ENCODE data around the gene USP34. TPM values are rescaled to one million over a fixed set of nuclear protein-coding genes. Genes with fewer than 3 reads are reported as not detected.
A peak's percentile ranks its signal among the peaks of the same experiment; 100 is the strongest.

USP34 gene
- total RNA-seq, 1 donor from 2014 or later, result 139 TPM

DNA sequence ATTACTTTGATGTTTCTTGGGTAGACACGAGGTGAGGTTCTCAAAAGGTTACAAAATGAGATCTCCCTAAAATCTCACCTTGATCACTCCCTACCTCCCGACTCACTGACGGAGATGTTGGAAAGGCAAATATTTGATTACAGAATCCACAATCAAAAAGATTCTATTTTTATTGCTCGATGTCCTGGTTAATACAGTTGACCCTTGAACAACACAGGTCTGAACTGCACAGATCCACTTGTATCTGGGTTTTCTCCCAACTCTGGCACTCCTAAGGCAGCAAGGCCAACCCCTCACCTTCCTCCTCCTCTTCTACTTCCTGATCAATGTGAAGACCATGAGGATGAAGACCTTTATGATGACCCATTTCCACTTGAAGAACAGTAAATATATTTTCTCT lies 183.6 kb downstream of the USP34 start:
- H3K36me3 Mint-ChIP-seq (ENCODE audit: insufficient read depth), result peaks cover 13% of the 10 kb centered on the region
- H3K27me3 Mint-ChIP-seq, result no peaks in the 10 kb centered on the region
- no peak for DNase-seq (ENCODE audit: low spot score, unreplicated experiment)
- no peak overlapping the region for H3K27ac Mint-ChIP-seq
- no peaks in the 10 kb centered on the region for H3K9me3 Mint-ChIP-seq (ENCODE audit: low read depth)
- no peak overlapping the region for H3K4me3 Mint-ChIP-seq (ENCODE audit: low read depth)
- no peaks in the 10 kb centered on the region for H3K4me1 Mint-ChIP-seq (ENCODE audit: low read depth)
- TF ChIP-seq, protein P1, sequence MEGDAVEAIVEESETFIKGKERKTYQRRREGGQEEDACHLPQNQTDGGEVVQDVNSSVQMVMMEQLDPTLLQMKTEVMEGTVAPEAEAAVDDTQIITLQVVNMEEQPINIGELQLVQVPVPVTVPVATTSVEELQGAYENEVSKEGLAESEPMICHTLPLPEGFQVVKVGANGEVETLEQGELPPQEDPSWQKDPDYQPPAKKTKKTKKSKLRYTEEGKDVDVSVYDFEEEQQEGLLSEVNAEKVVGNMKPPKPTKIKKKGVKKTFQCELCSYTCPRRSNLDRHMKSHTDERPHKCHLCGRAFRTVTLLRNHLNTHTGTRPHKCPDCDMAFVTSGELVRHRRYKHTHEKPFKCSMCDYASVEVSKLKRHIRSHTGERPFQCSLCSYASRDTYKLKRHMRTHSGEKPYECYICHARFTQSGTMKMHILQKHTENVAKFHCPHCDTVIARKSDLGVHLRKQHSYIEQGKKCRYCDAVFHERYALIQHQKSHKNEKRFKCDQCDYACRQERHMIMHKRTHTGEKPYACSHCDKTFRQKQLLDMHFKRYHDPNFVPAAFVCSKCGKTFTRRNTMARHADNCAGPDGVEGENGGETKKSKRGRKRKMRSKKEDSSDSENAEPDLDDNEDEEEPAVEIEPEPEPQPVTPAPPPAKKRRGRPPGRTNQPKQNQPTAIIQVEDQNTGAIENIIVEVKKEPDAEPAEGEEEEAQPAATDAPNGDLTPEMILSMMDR (IDR thresholded peaks at IDR 0.05; ENCODE audit: unreplicated experiment), result no peak

DNA sequence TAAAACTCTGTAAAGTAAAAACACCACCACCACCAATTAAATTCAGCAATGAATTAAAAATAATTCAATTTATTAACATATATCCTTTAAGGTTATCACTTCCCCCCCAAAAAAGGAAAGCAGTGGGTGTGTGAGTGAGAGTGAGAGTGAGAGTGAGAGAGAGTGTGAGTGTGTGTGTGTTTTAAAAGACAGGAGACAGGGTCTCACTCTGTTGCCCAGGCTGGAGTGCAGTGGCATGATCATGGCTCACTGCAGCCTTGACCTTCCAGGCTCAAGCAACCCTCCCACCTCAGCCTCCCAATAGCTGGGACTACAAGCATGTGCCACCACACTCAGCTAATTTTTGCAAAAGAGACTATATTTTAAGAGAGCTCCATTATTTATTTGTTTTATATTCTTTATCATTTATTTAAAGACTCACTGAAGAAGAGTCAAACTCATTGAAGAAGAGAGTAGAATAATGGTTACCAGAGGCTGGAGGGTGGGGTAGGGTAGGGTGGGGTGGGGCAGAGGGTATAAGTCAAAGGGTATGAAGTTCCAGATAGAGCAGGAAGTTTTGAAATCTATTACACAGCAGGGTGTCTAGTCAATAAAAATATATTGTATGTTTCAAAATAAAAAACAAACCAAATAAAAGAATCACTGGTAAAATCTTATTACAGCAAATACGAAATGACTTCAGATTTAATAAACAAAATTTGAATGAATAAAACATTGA lies 187.3 kb downstream of the USP34 start:
- Mint-ChIP-seq H3K4me1 (ENCODE audit: low read depth) (no peaks in the 10 kb centered on the region), H3K4me3 (ENCODE audit: low read depth) (no peak overlapping the region), H3K9me3 (ENCODE audit: low read depth) (no peaks in the 10 kb centered on the region), H3K27me3 (no peaks in the 10 kb centered on the region), H3K27ac (no peak overlapping the region), H3K36me3 (ENCODE audit: insufficient read depth) (peaks cover 12% of the 10 kb centered on the region)
- TF ChIP-seq, protein P1 (IDR thresholded peaks at IDR 0.05; ENCODE audit: unreplicated experiment), result no peak
- no peak for DNase-seq (ENCODE audit: low spot score, unreplicated experiment)

DNA sequence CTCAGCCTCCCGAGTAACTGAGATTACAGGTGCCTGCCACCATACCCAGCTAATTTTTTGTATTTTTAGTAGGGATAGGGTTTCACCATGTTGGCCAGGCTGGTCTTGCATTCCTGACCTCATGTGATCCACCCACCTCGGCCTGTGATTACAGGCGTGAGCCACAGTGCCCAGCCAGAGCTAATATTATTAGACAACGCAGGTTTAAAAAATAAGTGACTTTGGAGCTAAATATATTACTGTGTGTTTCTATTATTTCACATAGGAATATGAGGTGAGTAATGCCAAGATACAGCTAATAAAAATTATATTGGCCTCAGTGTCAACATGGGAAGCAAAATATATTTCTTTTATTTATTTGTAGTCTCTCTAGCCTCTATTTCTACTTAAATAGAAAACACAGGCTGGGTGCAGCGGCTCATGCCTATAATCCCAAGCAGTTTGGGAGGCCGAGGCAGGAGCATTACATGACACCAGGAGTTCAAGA lies 188.7 kb downstream of the USP34 start:
- no peak for DNase-seq (ENCODE audit: low spot score, unreplicated experiment)
- Mint-ChIP-seq H3K4me1 (ENCODE audit: low read depth) (no peaks in the 10 kb centered on the region), H3K27ac (no peak overlapping the region), H3K36me3 (ENCODE audit: insufficient read depth) (peaks cover 20% of the 10 kb centered on the region), H3K9me3 (ENCODE audit: low read depth) (no peaks in the 10 kb centered on the region), H3K27me3 (no peaks in the 10 kb centered on the region), H3K4me3 (ENCODE audit: low read depth) (no peak overlapping the region)
- TF ChIP-seq, protein P1 (IDR thresholded peaks at IDR 0.05; ENCODE audit: unreplicated experiment), result no peak

DNA sequence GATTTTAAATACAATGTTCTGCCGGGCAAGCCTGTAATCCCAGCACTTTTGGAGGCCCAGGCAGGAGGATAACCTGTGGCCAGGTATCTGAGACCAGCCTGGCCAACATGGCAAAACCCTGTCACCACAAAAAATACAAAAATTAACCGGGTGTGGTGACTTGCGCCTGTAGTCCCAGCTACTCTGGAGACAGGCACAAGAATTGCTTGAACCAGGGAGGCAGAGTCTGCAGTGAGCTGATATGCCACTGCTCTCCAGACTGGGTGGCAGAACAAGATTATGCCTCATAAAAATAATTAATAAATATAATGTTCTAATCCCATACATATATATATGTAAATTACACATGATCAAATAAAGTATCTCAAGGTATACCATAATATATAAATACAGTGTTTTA lies 189.6 kb downstream of the USP34 start:
- Mint-ChIP-seq H3K27ac (no peak overlapping the region), H3K27me3 (no peaks in the 10 kb centered on the region), H3K36me3 (ENCODE audit: insufficient read depth) (peaks cover 23% of the 10 kb centered on the region), H3K4me3 (ENCODE audit: low read depth) (no peak overlapping the region), H3K9me3 (ENCODE audit: low read depth) (no peaks in the 10 kb centered on the region), H3K4me1 (ENCODE audit: low read depth) (no peaks in the 10 kb centered on the region)
- DNase-seq (ENCODE audit: low spot score, unreplicated experiment), result no peak
- TF ChIP-seq, protein P1 (IDR thresholded peaks at IDR 0.05; ENCODE audit: unreplicated experiment), result no peak

DNA sequence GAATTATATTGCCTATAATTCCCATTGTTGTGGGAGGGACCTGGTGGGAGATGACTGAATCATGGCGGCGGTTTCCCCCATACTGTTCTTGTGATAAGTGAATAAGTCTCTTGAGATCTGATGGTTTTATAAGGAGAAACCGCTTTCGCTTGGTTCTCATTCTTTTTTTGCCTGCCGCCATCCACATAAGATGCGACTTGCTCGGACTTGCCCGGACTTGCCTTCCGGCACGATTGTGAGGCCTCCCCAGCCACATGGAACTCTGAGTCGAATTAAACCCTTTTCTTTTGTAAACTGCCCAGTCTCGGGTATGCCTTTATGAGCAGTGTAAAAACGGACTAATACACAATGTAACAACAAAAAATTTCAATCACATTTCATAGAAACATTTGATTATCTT lies 193.1 kb downstream of the USP34 start:
- H3K9me3 Mint-ChIP-seq (ENCODE audit: low read depth), result no peaks in the 10 kb centered on the region
- no peaks in the 10 kb centered on the region for H3K27me3 Mint-ChIP-seq
- H3K36me3 Mint-ChIP-seq (ENCODE audit: insufficient read depth), result peaks cover 28% of the 10 kb centered on the region
- TF ChIP-seq, protein P1 (IDR thresholded peaks at IDR 0.05; ENCODE audit: unreplicated experiment), result no peak
- no peaks in the 10 kb centered on the region for H3K4me1 Mint-ChIP-seq (ENCODE audit: low read depth)
- DNase-seq (ENCODE audit: low spot score, unreplicated experiment), result no peak
- H3K27ac Mint-ChIP-seq, result peak overlapping the region; percentile 84
- no peak overlapping the region for H3K4me3 Mint-ChIP-seq (ENCODE audit: low read depth)
